ENCODE data around the gene AQR. TPM values are rescaled to one million over a fixed set of nuclear protein-coding genes. Genes with fewer than 3 reads are reported as not detected.

Gene AQR
- total and polyA plus RNA-seq, 2 of the 8 experiments (the other 6 are each of a cell fraction or from before 2014, with no cell fraction given) = 34.5 to 57.6 TPM

DNA sequence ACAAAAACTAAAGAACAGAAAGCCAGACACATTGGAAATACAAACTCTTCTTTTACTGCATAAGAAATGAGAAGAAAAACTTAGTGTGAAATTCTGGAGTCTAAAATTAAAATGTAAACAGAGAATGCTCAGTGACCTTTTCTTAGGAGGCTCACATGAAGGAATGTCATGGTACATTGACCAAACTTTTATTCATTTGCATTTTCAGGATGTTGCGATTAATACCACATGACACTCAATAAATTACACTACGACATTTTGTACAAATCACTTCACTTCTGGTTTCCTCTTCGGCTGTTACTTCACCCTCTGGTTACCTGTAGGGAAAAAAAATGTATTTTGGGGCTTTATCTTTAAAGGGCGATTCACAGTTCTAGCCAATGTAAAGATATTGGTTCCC lies 117.8 kb downstream of the AQR start (continued):
- TF ChIP-seq, protein P1, sequence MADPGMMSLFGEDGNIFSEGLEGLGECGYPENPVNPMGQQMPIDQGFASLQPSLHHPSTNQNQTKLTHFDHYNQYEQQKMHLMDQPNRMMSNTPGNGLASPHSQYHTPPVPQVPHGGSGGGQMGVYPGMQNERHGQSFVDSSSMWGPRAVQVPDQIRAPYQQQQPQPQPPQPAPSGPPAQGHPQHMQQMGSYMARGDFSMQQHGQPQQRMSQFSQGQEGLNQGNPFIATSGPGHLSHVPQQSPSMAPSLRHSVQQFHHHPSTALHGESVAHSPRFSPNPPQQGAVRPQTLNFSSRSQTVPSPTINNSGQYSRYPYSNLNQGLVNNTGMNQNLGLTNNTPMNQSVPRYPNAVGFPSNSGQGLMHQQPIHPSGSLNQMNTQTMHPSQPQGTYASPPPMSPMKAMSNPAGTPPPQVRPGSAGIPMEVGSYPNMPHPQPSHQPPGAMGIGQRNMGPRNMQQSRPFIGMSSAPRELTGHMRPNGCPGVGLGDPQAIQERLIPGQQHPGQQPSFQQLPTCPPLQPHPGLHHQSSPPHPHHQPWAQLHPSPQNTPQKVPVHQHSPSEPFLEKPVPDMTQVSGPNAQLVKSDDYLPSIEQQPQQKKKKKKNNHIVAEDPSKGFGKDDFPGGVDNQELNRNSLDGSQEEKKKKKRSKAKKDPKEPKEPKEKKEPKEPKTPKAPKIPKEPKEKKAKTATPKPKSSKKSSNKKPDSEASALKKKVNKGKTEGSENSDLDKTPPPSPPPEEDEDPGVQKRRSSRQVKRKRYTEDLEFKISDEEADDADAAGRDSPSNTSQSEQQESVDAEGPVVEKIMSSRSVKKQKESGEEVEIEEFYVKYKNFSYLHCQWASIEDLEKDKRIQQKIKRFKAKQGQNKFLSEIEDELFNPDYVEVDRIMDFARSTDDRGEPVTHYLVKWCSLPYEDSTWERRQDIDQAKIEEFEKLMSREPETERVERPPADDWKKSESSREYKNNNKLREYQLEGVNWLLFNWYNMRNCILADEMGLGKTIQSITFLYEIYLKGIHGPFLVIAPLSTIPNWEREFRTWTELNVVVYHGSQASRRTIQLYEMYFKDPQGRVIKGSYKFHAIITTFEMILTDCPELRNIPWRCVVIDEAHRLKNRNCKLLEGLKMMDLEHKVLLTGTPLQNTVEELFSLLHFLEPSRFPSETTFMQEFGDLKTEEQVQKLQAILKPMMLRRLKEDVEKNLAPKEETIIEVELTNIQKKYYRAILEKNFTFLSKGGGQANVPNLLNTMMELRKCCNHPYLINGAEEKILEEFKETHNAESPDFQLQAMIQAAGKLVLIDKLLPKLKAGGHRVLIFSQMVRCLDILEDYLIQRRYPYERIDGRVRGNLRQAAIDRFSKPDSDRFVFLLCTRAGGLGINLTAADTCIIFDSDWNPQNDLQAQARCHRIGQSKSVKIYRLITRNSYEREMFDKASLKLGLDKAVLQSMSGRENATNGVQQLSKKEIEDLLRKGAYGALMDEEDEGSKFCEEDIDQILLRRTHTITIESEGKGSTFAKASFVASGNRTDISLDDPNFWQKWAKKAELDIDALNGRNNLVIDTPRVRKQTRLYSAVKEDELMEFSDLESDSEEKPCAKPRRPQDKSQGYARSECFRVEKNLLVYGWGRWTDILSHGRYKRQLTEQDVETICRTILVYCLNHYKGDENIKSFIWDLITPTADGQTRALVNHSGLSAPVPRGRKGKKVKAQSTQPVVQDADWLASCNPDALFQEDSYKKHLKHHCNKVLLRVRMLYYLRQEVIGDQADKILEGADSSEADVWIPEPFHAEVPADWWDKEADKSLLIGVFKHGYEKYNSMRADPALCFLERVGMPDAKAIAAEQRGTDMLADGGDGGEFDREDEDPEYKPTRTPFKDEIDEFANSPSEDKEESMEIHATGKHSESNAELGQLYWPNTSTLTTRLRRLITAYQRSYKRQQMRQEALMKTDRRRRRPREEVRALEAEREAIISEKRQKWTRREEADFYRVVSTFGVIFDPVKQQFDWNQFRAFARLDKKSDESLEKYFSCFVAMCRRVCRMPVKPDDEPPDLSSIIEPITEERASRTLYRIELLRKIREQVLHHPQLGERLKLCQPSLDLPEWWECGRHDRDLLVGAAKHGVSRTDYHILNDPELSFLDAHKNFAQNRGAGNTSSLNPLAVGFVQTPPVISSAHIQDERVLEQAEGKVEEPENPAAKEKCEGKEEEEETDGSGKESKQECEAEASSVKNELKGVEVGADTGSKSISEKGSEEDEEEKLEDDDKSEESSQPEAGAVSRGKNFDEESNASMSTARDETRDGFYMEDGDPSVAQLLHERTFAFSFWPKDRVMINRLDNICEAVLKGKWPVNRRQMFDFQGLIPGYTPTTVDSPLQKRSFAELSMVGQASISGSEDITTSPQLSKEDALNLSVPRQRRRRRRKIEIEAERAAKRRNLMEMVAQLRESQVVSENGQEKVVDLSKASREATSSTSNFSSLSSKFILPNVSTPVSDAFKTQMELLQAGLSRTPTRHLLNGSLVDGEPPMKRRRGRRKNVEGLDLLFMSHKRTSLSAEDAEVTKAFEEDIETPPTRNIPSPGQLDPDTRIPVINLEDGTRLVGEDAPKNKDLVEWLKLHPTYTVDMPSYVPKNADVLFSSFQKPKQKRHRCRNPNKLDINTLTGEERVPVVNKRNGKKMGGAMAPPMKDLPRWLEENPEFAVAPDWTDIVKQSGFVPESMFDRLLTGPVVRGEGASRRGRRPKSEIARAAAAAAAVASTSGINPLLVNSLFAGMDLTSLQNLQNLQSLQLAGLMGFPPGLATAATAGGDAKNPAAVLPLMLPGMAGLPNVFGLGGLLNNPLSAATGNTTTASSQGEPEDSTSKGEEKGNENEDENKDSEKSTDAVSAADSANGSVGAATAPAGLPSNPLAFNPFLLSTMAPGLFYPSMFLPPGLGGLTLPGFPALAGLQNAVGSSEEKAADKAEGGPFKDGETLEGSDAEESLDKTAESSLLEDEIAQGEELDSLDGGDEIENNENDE (IDR thresholded peaks at IDR 0.05; ENCODE audit: insufficient replicate concordance, low read length) = no peak
- TF ChIP-seq CEBPB (IDR thresholded peaks at IDR 0.05; ENCODE audit: low read depth, low read length) (no peak), RNF2 (IDR thresholded peaks at IDR 0.05; ENCODE audit: borderline replicate concordance, low read depth, low read length, missing control alignments, poor library complexity, severe bottlenecking) (no peak), CBX8 (IDR thresholded peaks at IDR 0.05; ENCODE audit: borderline replicate concordance, low read depth, low read length) (no peak), EP300 (IDR thresholded peaks at IDR 0.05; ENCODE audit: borderline replicate concordance in 1 of 2, low read depth in 2 of 2, low read length in 2 of 2) (no peak), HDAC2 (IDR thresholded peaks at IDR 0.05; ENCODE audit: borderline replicate concordance in 1 of 2, low read depth in 2 of 2, low read length in 2 of 2) (no peak), EZH2 (IDR thresholded peaks at IDR 0.05; ENCODE audit: low read depth, low read length, severe bottlenecking) (no peak), POLR2AphosphoS5 (IDR thresholded peaks at IDR 0.05; ENCODE audit: low read depth, low read length) (no peak), POU5F1 (IDR thresholded peaks at IDR 0.05; ENCODE audit: low read depth, low read length) (no peak)
- TF ChIP-seq, protein P2, sequence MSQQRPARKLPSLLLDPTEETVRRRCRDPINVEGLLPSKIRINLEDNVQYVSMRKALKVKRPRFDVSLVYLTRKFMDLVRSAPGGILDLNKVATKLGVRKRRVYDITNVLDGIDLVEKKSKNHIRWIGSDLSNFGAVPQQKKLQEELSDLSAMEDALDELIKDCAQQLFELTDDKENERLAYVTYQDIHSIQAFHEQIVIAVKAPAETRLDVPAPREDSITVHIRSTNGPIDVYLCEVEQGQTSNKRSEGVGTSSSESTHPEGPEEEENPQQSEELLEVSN (IDR thresholded peaks at IDR 0.05) = no peak
